SIG-M5 treated with dmso at 0.1 percent for 504 hours (cell line): ENCODE data around the gene APMAP.

ENCODE experiments used
- DNase-seq: peaks from one replicate; lab custom pipeline; 2025; ENCODE audit not compliant: unreplicated experiment; lab: John Stamatoyannopoulos, UW

The APMAP gene

DNA sequence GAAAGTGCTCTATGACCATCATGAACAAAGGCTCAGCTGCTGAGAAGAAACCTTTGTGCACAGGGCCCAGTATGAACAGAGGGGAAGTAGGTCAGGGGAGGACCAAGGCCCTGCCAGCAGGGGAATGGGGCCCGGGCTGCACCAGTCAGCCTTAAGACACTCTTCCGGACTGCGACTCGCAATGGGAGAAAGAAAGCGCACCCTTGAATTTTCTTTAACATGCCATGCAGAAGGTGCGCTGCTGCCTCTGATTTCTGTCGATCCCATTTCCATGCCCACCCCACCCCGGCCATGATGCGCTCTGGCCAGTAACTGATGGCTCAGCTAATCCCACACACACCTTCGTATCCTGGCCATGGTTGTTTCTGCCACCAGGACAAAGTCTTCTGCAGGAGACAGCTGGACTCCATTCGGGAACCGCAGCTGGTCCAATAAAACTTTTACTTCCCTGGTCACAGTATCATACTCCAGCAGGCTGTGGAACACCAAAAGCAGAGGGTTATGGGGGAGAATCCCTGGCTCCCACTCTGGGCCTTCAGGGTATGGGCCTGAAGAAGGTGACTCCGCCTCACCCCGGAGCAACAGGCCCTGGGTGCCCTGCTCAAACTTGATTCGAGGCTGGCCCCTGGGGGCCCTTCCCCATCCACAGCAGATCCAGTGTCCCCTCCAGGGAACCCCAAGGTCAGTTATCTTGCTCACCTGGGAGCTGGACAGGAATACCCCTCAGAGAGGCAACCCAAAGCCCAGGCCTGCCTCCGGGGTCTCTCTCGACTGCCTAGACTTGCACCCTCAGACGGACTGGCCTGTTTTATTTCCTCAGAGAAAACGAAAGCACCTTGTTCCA is 23.1 kb downstream of the APMAP start:
- no peak for DNase-seq

DNA sequence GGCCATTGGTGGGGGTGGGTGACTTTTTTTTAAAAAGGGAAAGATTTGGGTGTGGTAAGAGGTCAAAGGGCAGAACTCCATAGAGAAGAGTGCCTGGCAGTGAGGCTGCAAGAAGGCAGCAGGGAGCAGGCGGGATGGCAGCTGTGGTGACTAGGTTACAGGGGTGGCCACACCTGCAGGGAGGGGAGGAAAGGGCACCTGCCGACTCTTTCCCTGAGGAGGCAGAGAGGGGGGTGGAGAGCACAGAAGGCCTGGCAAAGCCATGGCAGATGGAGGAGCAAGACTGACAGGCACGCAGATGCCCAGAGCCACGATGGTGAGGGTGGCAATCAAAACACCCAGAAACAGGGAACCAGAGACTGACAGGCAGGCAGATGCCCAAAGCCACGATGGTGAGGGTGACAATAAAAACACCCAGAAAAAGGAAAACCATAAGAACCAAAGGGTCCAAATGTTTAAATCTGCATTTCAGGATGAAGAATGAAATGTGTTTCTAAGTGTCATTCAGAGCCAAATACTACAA is 24.2 kb downstream of the APMAP start:
- no peak for DNase-seq

DNA sequence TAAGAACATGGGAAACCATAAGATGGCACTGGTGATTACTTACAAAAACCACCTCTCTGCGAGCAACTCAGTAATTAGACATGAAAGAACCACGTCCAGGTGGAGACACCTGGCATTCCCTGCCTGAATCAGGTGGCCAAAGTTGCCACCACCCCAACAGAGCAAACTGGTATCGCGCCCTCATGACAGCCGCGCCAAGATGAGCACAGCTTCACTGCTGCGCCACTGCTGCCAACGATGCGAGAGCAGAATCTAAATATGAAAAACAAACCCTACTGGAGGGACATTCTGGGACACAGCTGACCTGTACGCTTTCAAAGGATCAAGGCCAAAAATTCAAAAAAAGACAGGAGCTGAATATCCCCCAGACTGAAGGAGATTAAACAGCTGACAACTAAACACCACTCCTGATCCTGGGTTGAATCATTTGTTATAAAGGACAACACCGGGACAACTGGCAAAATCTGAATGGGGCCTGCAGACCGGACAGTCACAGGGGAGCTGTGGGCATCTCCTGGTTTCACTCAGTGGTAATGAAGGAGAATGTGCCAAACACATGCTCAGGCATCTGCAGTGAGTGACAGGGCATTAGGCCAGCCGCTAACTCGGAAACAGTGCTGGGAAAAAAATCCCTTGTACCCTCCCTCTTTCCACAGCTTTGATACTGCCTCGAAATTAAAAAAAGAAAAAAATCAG is 26.1 kb downstream of the APMAP start:
- DNase-seq, result no peak

DNA sequence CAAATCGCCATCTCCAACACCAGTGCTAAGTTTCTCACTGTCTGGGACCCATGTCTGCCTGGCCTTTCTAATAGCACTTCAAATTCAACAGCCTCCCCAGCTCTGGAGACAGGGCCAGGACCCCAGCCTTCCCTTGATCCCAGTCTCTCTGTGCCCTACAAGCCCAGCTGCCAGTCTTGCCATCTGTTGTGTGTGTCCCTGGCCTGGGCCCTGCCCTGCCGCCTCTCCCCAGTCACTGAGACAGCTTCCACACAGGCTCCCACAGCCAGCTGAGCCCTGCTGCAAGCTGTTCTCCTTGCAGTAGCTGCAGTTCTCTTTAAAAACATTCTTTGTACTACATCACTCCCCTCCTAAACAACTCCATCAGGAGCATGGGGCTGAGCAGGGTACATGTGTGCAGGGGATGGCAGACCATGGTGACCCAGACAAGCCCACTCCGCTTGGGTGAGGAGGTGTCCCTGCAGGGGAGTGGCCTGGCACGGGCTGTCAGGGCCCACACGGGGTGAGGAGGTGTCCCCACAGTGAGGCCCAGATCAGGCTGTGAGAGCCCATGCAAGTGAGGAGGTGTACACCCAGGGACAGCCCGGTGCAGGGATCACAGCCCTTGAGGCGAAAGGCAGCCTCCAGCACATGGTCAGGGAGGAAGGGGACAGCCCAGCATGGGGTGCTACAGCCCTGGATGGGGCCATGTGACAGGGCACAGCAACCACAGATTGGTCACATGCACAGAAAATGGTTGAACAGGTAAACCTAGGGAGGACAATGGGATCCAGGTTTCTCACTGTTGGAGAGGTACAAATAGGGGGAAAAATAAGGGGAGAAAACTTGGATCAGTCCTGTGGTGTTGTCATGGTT is 27.3 kb downstream of the APMAP start:
- DNase-seq, result no peak

DNA sequence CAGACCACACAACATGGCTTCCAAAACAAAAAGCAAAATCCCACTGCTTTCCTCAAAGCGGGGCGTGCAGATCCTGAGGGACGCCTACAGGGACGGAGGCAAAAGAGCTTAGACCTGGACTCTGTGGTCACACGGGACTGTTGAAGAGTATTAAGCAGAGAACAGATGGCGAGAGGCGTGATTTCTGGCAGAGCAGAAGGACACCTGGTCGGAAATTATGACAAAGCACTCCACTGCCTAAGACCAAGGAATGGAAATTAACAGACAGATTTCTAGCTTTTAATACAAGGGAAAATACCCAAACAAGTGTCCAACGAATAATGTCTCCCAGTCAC is 28.1 kb downstream of the APMAP start:
- DNase-seq, result no peak

DNA sequence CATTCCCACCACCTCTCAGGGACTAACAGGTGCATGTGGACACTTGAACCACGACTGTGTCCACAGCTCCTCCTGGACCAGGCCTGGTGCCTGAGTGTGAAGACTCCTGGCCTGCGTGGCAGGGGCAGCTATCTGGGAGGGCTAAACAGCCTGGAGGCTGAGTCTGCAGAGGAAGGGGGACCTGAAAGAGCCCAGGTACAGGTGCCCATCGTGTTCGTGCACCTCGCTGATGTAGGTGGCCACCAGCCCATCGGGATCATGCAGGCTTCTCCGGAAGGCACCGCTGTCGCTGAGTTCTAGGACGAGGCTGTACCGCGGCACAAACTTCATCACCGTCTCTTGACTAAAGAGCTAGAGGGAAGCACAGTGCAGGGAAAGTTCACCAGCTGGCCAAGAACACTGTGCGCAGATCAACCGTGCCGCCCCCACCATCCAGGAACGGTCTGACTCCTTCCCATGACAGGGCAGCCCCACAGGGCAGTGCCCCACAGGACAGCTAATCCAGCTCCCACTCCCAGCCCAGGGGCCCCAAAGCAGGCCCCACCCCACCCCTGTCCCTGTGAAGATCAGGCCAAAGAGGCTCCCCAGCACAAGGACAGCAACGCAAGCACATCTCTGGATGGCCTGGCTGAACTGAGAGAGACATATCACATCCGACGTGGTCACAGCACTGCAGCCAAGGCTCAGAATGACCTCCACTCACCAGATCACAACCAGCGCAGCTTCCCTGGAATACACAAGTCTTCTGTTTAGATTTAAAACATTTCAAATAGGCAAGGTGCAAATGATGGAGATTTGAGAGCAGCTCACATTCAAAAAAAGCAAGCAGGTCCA is 28.7 kb downstream of the APMAP start:
- no peak for DNase-seq

DNA sequence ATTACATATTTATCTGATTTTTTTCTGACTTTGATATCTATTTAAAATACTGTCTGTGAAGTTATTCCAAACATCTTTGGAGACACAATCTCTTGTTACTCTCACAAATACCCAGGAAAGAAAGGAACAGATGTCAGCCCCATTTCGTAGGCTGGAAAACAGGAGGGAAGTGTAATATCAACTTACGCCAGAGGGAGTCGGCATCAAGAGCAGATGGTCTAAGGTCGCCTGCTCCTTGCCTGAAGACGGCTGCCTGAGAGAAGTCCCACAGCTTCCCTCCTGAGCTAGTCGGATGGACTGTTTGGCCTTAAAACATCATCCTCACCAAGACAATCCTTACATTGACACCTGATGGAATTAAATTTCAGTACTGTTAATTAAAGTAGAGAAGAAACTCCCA is 30.0 kb downstream of the APMAP start:
- no peak for DNase-seq

DNA sequence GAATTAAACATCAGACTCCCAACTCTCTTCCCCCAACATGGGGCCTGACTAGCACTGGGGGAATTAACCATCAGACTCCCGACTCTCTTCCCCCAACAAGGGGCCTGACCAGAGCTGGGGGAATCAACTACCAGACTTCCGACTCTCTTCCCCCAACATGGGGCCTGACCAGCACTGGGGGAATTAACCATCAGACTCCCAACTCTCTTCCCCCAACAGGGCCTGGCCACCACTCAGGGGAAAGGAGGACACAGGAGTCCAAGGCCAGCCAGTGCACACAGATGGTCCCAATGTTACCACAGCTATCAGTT is 30.4 kb downstream of the APMAP start:
- DNase-seq, result no peak

DNA sequence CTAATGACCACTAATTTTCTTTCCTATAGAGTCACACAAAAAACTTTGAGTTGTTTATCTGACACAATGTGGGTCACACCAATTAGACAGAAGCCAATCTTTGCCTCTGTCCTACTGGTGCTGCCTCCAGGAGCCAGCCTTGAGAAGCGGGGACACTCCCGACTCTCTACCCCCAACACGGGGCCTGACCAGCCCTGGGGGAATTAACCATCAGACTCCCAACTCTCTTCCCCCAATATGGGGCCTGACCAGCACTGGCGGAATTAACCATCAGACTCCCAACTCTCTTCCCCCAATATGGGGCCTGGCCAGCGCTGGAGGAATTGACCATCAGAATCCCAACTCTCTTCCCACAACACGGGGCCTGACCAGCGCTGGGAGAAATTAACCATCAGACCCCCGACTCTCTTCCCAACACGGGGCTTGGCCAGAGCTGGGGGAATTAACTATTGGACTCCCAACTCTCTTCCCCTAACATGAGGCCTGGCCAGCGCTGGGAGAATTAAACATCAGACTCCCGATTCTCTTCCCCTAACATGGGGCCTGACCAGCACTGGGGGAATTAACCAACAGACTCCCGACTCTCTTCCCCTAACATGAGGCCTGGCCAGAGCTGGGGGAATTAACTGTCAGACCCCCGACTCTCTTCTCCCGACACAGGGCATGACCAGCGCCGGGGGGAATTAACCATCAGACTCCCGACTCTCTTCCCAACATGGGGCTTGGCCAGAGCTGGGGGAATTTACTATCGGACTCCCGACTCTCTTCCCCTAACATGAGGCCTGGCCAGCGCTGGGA is 31.0 kb downstream of the APMAP start:
- no peak for DNase-seq

DNA sequence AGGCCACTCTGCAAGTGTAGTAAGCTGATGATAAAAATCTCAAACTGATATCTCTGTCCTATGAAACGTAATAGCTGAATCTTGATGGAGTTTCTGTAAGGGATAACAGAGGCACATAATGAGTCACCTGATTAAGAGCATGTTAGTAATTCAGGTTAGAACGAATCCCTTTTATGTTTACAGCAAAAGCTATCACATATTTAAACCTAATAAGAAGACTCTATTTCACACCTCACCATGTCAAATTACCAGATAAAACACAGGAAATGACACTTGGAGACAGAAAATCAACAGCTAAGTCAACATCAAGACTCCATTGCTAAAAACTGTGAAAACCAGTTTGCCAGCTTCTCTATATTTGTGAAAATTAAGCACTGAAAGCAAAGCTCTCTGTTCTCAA is 31.7 kb downstream of the APMAP start:
- DNase-seq, result no peak

DNA sequence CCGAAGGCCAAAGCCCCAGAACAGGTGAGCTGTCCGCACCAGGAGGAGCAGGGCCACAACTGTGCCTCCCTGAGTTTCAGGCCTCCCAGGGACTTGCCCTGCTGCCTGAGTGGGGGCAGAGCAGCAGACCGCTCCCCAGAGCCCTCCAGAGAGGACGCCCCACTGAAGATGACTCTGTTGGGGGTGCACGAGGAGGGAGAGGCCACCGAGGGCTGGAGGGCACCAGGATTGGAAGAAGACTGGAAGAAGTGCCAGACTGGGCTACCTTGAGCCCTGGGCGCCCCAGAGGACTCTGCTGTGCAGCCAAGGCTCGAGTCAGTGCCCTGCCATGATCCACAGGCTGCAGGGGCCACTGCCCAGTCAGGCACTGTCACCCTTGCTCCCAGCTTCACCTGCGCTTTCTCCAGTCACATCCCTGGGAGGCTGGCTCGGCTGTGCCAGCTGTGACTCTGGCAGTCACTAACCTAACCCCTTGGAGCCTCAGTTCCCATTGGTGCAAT is 32.2 kb downstream of the APMAP start:
- no peak for DNase-seq

DNA sequence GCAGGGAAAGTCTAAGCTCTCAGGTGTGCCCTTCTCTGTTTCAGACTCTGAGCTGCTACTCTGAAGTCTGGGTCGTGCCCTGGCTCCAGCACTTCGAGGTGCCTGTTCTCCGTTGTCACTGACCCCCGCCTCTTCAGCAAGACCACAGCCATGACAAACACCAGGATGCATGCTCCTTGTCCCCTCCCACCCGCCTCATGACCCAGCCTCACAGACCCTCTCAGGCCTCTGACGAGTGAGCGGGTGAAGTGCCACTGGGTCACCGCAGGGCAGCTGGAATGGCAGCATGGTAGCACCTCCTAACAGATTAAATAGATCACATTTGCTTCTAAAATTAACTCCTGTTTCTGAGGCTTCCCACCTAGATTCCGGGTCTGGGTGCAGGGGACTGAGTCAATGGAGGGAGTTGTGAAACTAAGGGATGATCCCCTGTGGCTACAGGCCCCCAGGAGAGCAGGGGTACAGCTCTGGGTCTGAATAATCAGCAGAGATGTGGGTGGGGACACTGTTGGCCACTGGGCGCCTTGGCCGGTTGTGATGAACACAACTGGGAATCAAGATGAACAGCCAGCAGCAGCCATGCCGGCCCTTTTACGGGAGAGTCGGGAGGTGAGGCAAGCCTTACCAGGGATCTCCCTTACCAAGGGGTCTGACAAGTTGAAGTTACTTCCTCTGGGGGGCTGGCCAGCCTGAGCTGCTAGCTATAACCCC is 32.8 kb downstream of the APMAP start:
- DNase-seq, result no peak

DNA sequence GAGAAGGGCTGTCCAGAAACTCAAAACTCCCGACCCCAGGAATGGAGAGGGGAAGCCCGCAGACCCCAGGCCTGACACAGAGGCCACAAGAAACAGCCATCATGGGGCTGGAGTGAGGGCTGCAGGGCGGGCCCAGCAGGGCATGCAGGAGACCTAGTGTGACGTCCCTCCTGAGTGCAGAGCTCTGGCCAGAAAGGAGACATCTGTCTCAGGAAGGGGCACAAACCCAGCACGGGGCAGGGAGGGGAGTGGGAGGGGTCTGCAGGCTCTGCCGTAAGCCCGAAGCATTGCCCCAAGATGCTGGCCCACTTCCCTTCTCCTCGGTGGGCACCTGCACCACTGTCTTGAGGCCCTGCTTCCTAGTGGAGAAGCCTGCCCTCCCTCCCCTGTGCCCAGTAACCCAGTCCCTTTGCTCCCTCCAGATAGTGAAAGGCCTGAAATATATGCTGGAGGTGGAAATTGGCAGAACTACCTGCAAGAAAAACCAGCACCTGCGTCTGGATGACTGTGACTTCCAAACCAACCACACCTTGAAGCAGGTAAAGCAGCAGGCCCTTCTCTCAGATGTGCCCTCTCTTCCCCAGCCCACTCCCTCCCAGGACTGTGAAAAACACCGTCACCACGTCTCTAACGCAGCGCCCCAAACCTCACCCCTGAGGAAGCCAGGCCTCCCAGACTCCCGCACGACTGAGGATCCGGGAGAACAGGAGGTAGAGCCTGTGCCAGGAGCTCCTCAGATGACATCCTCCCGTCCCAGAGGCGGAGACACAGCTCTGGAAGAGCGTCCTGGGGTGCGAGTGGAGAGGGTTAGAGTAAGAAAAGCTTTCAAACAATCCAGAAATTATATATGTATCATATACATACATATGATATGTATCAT is 33.8 kb downstream of the APMAP start:
- DNase-seq, result no peak

DNA sequence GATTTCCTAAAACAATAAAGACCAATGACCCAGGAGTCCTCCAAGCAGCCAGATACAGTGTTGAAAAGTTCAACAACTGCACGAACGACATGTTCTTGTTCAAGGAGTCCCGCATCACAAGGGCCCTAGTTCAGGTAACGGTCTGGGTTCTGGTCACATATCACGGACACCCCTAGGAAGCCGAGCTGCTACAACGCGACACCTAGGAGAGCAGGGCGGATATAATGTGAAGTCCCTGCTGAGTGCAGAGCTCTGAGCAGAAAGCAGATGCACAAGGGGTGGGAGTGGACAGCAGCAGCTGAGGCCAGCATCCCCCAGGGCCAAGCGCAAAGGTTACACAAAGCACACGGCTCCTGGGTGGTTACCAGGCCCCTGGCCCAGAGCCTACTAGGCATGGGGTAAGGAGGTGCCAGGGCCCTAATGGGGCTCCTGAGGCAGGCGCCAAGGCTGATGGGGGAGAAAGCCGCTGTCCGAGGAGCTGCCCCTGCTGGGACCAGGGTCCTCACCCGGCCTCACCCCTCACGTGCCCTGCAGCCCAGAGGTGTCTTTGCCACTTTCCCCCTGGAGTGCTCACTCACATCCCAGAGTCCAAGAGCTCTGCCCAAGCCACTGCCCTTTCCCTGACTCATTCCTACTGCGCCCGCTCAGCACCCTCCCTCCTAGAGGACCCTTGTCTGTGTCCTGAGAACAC is 35.1 kb downstream of the APMAP start:
- no peak for DNase-seq

DNA sequence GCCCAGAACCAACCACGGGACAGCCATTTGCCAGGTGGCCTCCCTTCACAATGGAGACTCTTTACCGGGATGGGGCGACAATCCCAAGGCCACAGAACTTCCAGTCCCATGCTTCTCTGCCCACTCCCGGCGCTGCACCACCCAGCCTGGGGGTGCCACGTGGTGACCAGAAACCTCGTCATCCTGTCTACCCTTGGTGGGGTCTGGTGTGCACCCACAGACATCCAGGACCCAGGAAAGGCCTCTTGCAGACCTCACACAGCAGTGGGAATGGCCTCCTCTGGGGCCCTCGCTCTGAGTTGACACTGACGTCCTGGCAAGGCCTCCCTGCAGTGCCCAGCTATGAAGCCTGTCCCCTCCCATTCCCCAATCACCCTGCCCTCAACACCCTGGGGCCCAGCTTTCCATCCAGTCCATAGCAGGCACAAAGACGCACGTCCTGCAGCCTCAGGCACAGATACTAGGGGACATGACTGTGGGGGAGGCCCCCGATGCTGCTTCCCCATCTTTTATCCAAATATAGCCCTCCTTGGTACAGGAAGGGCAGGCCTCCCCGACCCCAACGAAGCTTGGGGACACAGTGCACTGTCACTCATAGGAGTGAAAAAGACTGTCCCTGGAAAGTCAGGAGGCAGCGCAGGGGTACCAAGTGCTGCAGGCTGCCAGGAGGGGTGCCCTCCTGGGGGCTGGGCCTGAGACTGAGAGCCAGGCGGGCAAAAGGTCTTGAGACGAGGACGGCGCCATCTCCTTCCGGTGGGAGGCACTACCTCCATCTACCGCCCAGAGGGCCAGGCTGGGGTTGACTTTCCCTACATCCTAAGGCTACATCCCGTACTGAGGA is 36.3 kb downstream of the APMAP start:
- DNase-seq, result no peak

DNA sequence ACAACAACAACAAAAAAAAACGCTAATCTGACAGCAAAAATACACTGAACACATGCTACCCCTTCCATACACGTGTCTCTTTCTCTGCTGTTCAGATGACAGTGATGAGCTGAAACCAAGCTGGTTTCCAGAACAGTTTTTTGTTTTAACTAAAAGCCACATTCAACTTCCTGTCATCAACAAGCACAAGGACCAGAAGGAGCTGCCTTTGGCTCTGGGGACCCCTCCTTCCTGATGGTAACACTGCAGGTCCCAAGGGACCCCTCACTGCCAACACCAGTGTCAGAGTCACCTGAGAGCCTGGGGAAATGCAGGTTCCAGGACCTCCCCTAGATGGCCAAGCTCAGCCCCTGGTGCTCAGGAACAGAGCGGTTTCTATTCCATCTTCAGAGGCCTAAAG is 37.5 kb downstream of the APMAP start:
- no peak for DNase-seq

DNA sequence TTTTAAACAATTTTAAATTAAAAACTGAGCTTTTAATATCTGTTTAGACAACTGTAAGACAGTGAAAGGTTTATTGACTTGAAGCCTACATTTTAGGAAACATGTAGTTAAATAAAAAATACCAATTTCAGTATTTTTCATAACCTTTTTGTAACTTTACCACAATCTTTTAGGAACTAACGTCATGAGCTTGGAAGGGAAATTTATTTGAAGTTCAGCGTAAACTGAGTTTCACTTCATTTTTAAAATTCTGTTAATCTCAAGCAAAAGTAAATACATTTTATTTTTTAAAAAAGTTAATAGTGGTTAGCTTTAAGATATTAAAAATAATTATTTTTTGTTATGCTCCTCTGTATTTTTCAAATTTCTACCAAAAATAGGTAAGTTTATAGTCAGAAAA is 38.0 kb downstream of the APMAP start:
- DNase-seq, result no peak
